K562 (cell line): ENCODE data around the gene EPO. TPM values are rescaled to one million over a fixed set of nuclear protein-coding genes. Genes with fewer than 3 reads are reported as not detected.

Experiments
- BRD4 ChIP-seq: fragments of 200-600 bp; sonication (generic); IDR thresholded peaks from 2 replicates; pipeline ENCODE4 v1.6.1; 2017; ENCODE audit warnings: inconsistent platforms
- BRD9 ChIP-seq: fragments of 450-650 bp; IDR thresholded peaks from 2 replicates; pipeline ENCODE4 v1.6.1; 2018; ENCODE audit warnings: low read depth; ENCODE audit not compliant: partially characterized antibody
- E2F6 ChIP-seq, 2 experiments: IDR thresholded peaks; 2 replicates each; pipeline ENCODE4 v1.6.1; 2011; ENCODE audit warnings: borderline replicate concordance in 1 of 2, control low read depth in 1 of 2, low read depth in 1 of 2, low read length in 1 of 2, mild to moderate bottlenecking in 1 of 2, mixed read lengths in 1 of 2, moderate library complexity in 1 of 2; ENCODE audit not compliant: insufficient read depth in 1 of 2, insufficient read length in 1 of 2, poor library complexity in 1 of 2, severe bottlenecking in 1 of 2; ENCODE audit errors: extremely low read depth in 1 of 2
- L3MBTL2 ChIP-seq: fragments of 450-650 bp; IDR thresholded peaks from 2 replicates; pipeline ENCODE4 v1.6.1; 2016; ENCODE audit warnings: mild to moderate bottlenecking, moderate library complexity
- RBM15 ChIP-seq: fragments of 200-400 bp; formaldehyde crosslinking; IDR thresholded peaks from 2 replicates; pipeline ENCODE4 v1.6.1; 2018; ENCODE audit warnings: mild to moderate bottlenecking, low read length, moderate library complexity; ENCODE audit not compliant: insufficient read depth
- SAP30 ChIP-seq: fragments of 200-600 bp; sonication (generic); IDR thresholded peaks from 2 replicates; pipeline ENCODE4 v1.6.1; 2012; ENCODE audit warnings: borderline replicate concordance, low read depth, mild to moderate bottlenecking, moderate library complexity, low read length, control low read depth, inconsistent platforms; ENCODE audit not compliant: insufficient read depth, poor library complexity, severe bottlenecking
- TAF7 ChIP-seq: fragments of 450-650 bp; IDR thresholded peaks from 2 replicates; pipeline ENCODE4 v1.6.1; 2016; ENCODE audit warnings: missing genetic modification characterization, missing compliant biosample characterization
- TRIM25 ChIP-seq: fragments of 450-650 bp; IDR thresholded peaks from 2 replicates; pipeline ENCODE4 v1.7.0; 2016; ENCODE audit warnings: borderline replicate concordance
- ZNF282 ChIP-seq: sonication (generic); formaldehyde crosslinking; IDR thresholded peaks from 2 replicates; pipeline ENCODE4 v1.8.1; 2023; ENCODE audit warnings: missing genetic modification reagents
- ZNF318 ChIP-seq, 2 experiments: fragments of 450-650 bp; IDR thresholded peaks; 2 replicates each; pipeline ENCODE4 v1.6.1; 2016; ENCODE audit warnings: mild to moderate bottlenecking in 2 of 2, borderline replicate concordance in 1 of 2, low read depth in 1 of 2, moderate library complexity in 1 of 2
- ZNF512 ChIP-seq: IDR thresholded peaks from 2 replicates; pipeline ENCODE4 v1.6.1; 2016; ENCODE audit warnings: missing genetic modification characterization, missing compliant biosample characterization
- ZNF764 ChIP-seq: fragments of 250-450 bp; sonication (Bioruptor Pico); IDR thresholded peaks from 2 replicates; pipeline ENCODE4 v1.4.0; 2020; ENCODE audit warnings: low read depth, mild to moderate bottlenecking, moderate library complexity
- polyA plus RNA-seq, 8 experiments: library from polyadenylated mRNA; depleted of rRNA in 4 of 8; stranded (reverse) in 5 of 8; unstranded in 3 of 8; fragments of >200 nt; fragmentation: Nextera tagmentation in 2 of 8; fragmentation: Illumina TruSeq in 1 of 8; extraction: Ambion mirVana in 2 of 8; extraction: Trizol in 1 of 8; gene quantifications; 2 replicates each; pipeline versions ENCODE4 v1.2.1 to v1.2.3, GENCODE V29; 2011 to 2014; ENCODE audit warnings: inconsistent platforms in 1 of 8, missing spikeins in 1 of 8
- total RNA-seq, 7 experiments: library from RNA; depleted of rRNA in 6 of 7; stranded (reverse); fragments of >200 nt in 6 of 7; fragmentation: Illumina TruSeq in 2 of 7; extraction: Trizol in 2 of 7; gene quantifications; 2 replicates each; pipeline versions ENCODE4 v1.2.1 to v1.2.3, GENCODE V29; 2011 to 2021; ENCODE audit warnings: low replicate concordance in 1 of 7

EPO gene
- total and polyA plus RNA-seq, 9 of the 15 experiments (the other 6 are each of a cell fraction or from before 2014, with no cell fraction given), result 0.06 to 0.41 (median 0.07) TPM; not detected in 6

- TF ChIP-seq ZNF318 (IDR thresholded peaks at IDR 0.05; ENCODE audit: borderline replicate concordance in 1 of 2, low read depth in 1 of 2) (no peak), ZNF282 (CRISPR knock-in tag) (no peak), ZNF764 (0 out of 2 replicates have a peak, but pooled peaks have one; percentile 2), TAF7 (tag) (peak; percentile 65; the same call in 1 of the 2 replicates), L3MBTL2 (peak; percentile 90), RBM15 (no peak), BRD9 (peak; percentile 25), ZNF512 (no peak), SAP30 (peak; percentile 59), TRIM25 (peak; percentile 75; the same call in 1 of the 2 replicates), E2F6 (IDR thresholded peaks at IDR 0.05; ENCODE audit: borderline replicate concordance in 1 of 2, extremely low read depth in 1 of 2, insufficient read depth in 1 of 2, insufficient read length in 1 of 2, low read depth in 1 of 2, low read length in 1 of 2, poor library complexity in 1 of 2, severe bottlenecking in 1 of 2) (peak; percentile 89 to 93), BRD4 (no peak)
Observed at GRCh38 chr7:100705753-100706671, 14.3 kb upstream of the EPO start, which contains the start of gene POP7 (continued).
